A673 (cell line): ENCODE data around the gene THBS4. TPM values are rescaled to one million over a fixed set of nuclear protein-coding genes. Genes with fewer than 3 reads are reported as not detected.
"Not testable (repeated sequence)": the region's sequence is repeated elsewhere in the genome, so short reads cannot be mapped to it uniquely, and the experiment has no call there.

ENCODE experiments used
- BruUV-seq: library from RNA; stranded (reverse); fragments of 400-500 nt; replicated peaks from 2 replicates; lab custom pipeline; 2021; lab: Mats Ljungman, UMichigan
- CTCF ChIA-PET: fragments of 300-600 bp; sonication (Branson Sonifier 250); formaldehyde crosslinking; loops from one replicate; lab custom pipeline; 2022; ENCODE audit warnings: antibody characterized with exemption; lab: Charles Lee
- POLR2A ChIA-PET: fragments of 300-600 bp; sonication (Branson Sonifier 250); formaldehyde crosslinking; loops from one replicate; lab custom pipeline; 2022; ENCODE audit warnings: antibody characterized with exemption; ENCODE audit not compliant: low non-redundant PET; lab: Charles Lee
- DNase-seq: peaks from one replicate; pipeline ENCODE4 v3.0.0-alpha.2; 2015; ENCODE audit warnings: low spot score
- H3K27ac ChIP-seq: fragments of 200-600 bp; sonication (generic); 2 replicates; pipeline ENCODE4 v1.5.1; 2016; ENCODE audit warnings: mixed run types, low read depth, mild to moderate bottlenecking, mixed read lengths, antibody characterized with exemption, low read length; ENCODE audit not compliant: poor library complexity, severe bottlenecking
- H3K27me3 ChIP-seq: fragments of 200-600 bp; sonication (generic); replicated peaks from 2 replicates; pipeline ENCODE4 v1.6.1; 2017; ENCODE audit warnings: mixed run types, low read depth, mild to moderate bottlenecking, mixed read lengths, antibody characterized with exemption, low read length; ENCODE audit not compliant: insufficient read depth, poor library complexity
- H3K36me3 ChIP-seq: fragments of 200-600 bp; sonication (generic); 2 replicates; pipeline ENCODE4 v1.6.1; 2016; ENCODE audit warnings: mixed run types, mild to moderate bottlenecking, mixed read lengths, antibody characterized with exemption, low read length; ENCODE audit not compliant: insufficient read depth, poor library complexity, severe bottlenecking
- H3K4me1 ChIP-seq: fragments of 200-600 bp; sonication (generic); 2 replicates; pipeline ENCODE4 v1.6.1; 2017; ENCODE audit warnings: mixed run types, mild to moderate bottlenecking, mixed read lengths, antibody characterized with exemption, low read length; ENCODE audit not compliant: insufficient read depth, poor library complexity, severe bottlenecking
- H3K4me3 ChIP-seq: fragments of 200-600 bp; sonication (generic); 2 replicates; pipeline ENCODE4 v1.5.1; 2016; ENCODE audit warnings: low read depth, mixed run types, mild to moderate bottlenecking, mixed read lengths, low read length; ENCODE audit not compliant: poor library complexity, severe bottlenecking
- H3K9me3 ChIP-seq: fragments of 200-600 bp; sonication (generic); 2 replicates; pipeline ENCODE4 v1.6.1; 2016; ENCODE audit warnings: mixed run types, low read depth, mild to moderate bottlenecking, mixed read lengths, antibody characterized with exemption, low read length; ENCODE audit not compliant: poor library complexity, severe bottlenecking
- CTCF ChIP-seq: fragments of 300-800, 200-600 bp; sonication (generic); conservative IDR thresholded peaks from 2 replicates; pipeline ENCODE4 v1.5.1; 2017; ENCODE audit warnings: low read depth, mild to moderate bottlenecking, antibody characterized with exemption, low read length, moderate library complexity, mixed read lengths
- EZH2 ChIP-seq: fragments of 200-600 bp; sonication (generic); IDR thresholded peaks from 2 replicates; pipeline ENCODE4 v1.6.1; 2017; ENCODE audit warnings: borderline replicate concordance, low read depth, mild to moderate bottlenecking, mixed read lengths, antibody characterized with exemption, low read length; ENCODE audit not compliant: poor library complexity, severe bottlenecking
- intact Hi-C: fragments of 100-400 bp; cut with micrococcal nuclease; formaldehyde crosslinking; loops from one replicate; pipeline ENCODE4 v1.10.0; 2022; ENCODE audit not compliant: unreplicated experiment
- total RNA-seq: library from RNA; stranded (reverse); gene quantifications from 2 replicates; pipeline ENCODE4 v1.2.3, GENCODE V29; 2021

Gene THBS4
- total RNA-seq, 1 experiment from 2014 or later, result 0.43 TPM

- Histone ChIP-seq H3K27ac (no peak overlapping the region), H3K4me1 (no peaks in the 10 kb centered on the region), H3K4me3 (no peak overlapping the region), H3K27me3 (no peaks in the 10 kb centered on the region), H3K36me3 (no peaks in the 10 kb centered on the region), H3K9me3 (no peaks in the 10 kb centered on the region)
- TF ChIP-seq CTCF (no peak), EZH2 (no peak)
- intact Hi-C loops, result no loop called here
- no peak for DNase-seq
- CTCF ChIA-PET, result no interaction called here
- BruUV-seq, result no TSS peak
- POLR2A ChIA-PET, result no interaction called here
These were observed 70.7 kb downstream of the THBS4 start for GRCh38 chr5:80105698-80106439.

- Histone ChIP-seq H3K4me3 (no peak overlapping the region), H3K27ac (no peak overlapping the region), H3K27me3 (no peaks in the 10 kb centered on the region), H3K36me3 (no peaks in the 10 kb centered on the region), H3K9me3 (no peaks in the 10 kb centered on the region), H3K4me1 (no peaks in the 10 kb centered on the region)
- no peak for DNase-seq
- TF ChIP-seq CTCF (no peak), EZH2 (no peak)
- POLR2A ChIA-PET, result no interaction called here
- intact Hi-C loops, result no loop called here
- CTCF ChIA-PET, result no interaction called here
- BruUV-seq, result no TSS peak
These were observed 71.8 kb downstream of the THBS4 start for GRCh38 chr5:80106916-80107315.

- H3K36me3 ChIP-seq, result no peaks in the 10 kb centered on the region
- POLR2A ChIA-PET, result no interaction called here
- no peaks in the 10 kb centered on the region for H3K4me1 ChIP-seq
- H3K9me3 ChIP-seq, result no peaks in the 10 kb centered on the region
- no peak overlapping the region for H3K27ac ChIP-seq
- CTCF ChIA-PET, result interaction anchor here (0.7 kb wide), 1 partner anchor 18 kb away, joined by 3 read pairs; no protein-coding TSS in a partner anchor
- DNase-seq, result no peak
- intact Hi-C loops, result no loop called here
- no TSS peak for BruUV-seq
- no peak overlapping the region for H3K4me3 ChIP-seq
- TF ChIP-seq CTCF (no peak), EZH2 (no peak)
- no peaks in the 10 kb centered on the region for H3K27me3 ChIP-seq
These were observed 74.7 kb downstream of the THBS4 start for GRCh38 chr5:80109646-80110478.

- H3K27me3 ChIP-seq, H3K36me3 ChIP-seq, H3K4me1 ChIP-seq, H3K4me3 ChIP-seq, H3K9me3 ChIP-seq, BruUV-seq, POLR2A ChIA-PET, DNase-seq, H3K27ac ChIP-seq, CTCF ChIA-PET, intact Hi-C loops: not testable (repeated sequence)
These were observed 76.3 kb downstream of the THBS4 start for GRCh38 chr5:80111376-80111990.
